Activated naive CD4-positive, alpha-beta T cell treated with anti-CD3 and anti-CD28 coated beads, Interleukin-2, amount 10 ng/mL, durations not matched to agents 7 days and 5 days (primary cell): ENCODE data around the gene RASIP1.
"Not testable (repeated sequence)": the region's sequence is repeated elsewhere in the genome, so short reads cannot be mapped to it uniquely, and the experiment has no call there.

Experiments
- CTCF ChIA-PET: fragments of 350-600 bp; sonication (Branson Sonifier 250); formaldehyde crosslinking; loops from one replicate; lab custom pipeline; 2021; ENCODE audit warnings: antibody characterized with exemption; lab: Charles Lee
- DNase-seq: peaks from one replicate; pipeline ENCODE4 v3.0.0-alpha.2; 2020
- H3K27ac Mint-ChIP-seq: one replicate; pipeline ENCODE4 v1.8.0; 2021; ENCODE audit warnings: mild to moderate bottlenecking, moderate library complexity, mixed read lengths
- H3K27me3 Mint-ChIP-seq: one replicate; pipeline ENCODE4 v1.8.0; 2021; ENCODE audit warnings: mild to moderate bottlenecking, mixed read lengths
- H3K36me3 Mint-ChIP-seq: one replicate; pipeline ENCODE4 v1.8.0; 2021; ENCODE audit warnings: mixed read lengths
- H3K4me1 Mint-ChIP-seq: one replicate; pipeline ENCODE4 v1.8.0; 2021; ENCODE audit warnings: mixed read lengths
- H3K4me3 Mint-ChIP-seq: one replicate; pipeline ENCODE4 v1.8.0; 2021; ENCODE audit warnings: mild to moderate bottlenecking, moderate library complexity, mixed read lengths
- H3K9me3 Mint-ChIP-seq: one replicate; pipeline ENCODE4 v1.8.0; 2021; ENCODE audit warnings: mixed read lengths

Gene RASIP1

DNA sequence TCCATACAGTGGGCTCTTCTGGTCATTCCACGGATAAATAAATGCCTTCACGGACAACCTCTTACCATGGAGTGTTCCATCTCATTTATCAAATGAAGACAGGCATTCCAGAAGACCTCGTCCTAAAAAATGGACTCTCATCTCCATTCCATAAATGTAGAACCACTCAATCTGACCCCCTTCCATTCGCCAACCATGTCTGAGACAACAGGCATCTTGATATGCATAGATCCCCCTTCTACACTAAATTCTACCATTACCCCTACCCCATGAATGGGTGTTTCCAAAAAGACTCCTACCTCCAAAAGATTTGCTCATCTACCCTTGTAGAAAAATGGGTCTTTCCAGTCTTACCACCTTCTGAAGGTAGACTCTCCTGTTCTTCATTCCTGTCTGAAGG, 9.0 kb downstream of the RASIP1 start:
- Mint-ChIP-seq H3K36me3 (peaks cover 18% of the 10 kb centered on the region), H3K4me1 (peaks cover 11% of the 10 kb centered on the region), H3K4me3 (no peak overlapping the region), H3K27ac (no peak overlapping the region), H3K27me3 (peaks cover 21% of the 10 kb centered on the region), H3K9me3 (peaks cover 16% of the 10 kb centered on the region)
- CTCF ChIA-PET, result no interaction called here
- DNase-seq, result no peak

- CTCF ChIA-PET, result no interaction called here
- no peak for DNase-seq
- peaks cover 21% of the 10 kb centered on the region for H3K27me3 Mint-ChIP-seq
- peaks cover 28% of the 10 kb centered on the region for H3K9me3 Mint-ChIP-seq
- no peak overlapping the region for H3K4me3 Mint-ChIP-seq
- peaks cover 31% of the 10 kb centered on the region for H3K36me3 Mint-ChIP-seq
- no peak overlapping the region for H3K27ac Mint-ChIP-seq
- H3K4me1 Mint-ChIP-seq, result peaks cover 30% of the 10 kb centered on the region
Observed at GRCh38 chr19:48728911-48729664, 11.3 kb downstream of the RASIP1 start.

DNA sequence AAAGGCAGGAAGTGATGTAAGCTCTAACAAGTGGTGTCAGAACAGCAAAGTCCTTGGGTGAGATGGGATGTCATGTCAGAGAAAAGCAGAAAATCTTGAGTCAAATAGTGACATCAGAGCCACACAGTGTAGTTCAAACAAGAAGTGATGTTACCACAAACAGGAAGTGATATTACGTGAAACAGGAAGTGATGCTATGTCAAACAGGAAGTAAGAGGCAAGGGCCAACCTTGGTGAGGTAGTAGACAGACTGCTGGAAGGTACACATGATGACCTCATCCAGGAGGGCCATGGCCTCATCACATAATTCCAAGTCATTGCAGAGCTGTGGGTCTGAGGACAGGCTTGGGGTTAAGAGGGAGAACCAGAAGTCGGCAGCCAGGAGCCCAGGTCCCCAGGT, 13.9 kb downstream of the RASIP1 start:
- DNase-seq, result peak; percentile 59
- Mint-ChIP-seq H3K4me3 (no peak overlapping the region), H3K4me1 (peaks cover 38% of the 10 kb centered on the region), H3K36me3 (peaks cover 31% of the 10 kb centered on the region), H3K9me3 (peaks cover 28% of the 10 kb centered on the region), H3K27ac (peak overlapping the region; percentile 88), H3K27me3 (peaks cover 8% of the 10 kb centered on the region)
- CTCF ChIA-PET, result interaction anchor here (0.6 to 2.0 kb wide), 3 partner anchors 13 to 1661 kb away, joined by 3 to 8 read pairs (median 3); partner anchors contain the start of gene RASIP1

DNA sequence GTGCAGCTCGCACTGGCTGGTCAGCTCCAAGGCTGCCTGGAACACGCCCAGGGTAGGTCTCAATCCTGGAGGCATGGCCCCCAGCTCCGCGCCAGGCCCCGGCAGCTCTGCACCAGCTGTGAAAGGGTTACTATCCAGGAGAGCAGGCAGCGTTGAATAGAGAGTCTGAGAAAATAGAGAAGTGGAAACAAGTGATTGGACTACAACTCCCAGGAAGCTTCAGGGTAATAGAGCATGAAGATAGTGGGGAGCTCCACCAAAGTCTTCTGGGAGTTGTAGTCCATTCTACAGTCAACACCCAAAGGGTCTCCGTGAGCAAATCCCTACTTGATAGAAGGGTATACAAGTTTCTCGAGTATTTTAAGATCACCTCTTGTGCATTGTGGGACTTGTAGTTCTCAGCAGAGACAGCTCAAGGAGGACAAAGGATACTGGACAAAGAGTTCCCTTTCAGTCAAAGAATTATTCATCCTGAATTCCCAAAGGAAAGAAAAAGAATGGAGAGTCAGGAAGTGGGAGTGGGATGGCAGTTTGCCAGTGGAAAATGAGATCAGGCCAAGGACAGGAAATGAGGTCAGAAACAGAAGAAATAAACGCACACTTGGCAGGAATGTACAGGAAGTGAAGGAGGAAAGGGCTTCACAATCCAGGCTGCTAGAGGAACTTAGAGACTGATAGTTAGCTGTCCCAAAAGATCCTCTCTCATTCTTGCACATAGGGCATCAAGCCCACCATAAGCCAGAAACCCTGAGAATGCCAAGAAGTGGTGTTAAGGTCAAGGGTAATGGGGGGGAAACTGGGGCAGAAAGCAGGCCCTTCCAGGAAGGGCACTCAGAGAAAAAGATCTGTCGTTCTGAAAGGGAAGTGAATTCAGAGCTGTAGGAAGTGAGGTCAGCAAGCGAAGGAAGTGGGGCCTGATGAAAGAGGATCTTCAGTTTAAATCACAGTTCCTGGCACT, 15.3 kb downstream of the RASIP1 start:
- peak overlapping the region; percentile 89 for H3K27ac Mint-ChIP-seq
- DNase-seq, result no peak
- peaks cover 52% of the 10 kb centered on the region for H3K4me1 Mint-ChIP-seq
- H3K9me3 Mint-ChIP-seq, result peaks cover 25% of the 10 kb centered on the region
- no peak overlapping the region for H3K4me3 Mint-ChIP-seq
- peaks cover 28% of the 10 kb centered on the region for H3K36me3 Mint-ChIP-seq
- CTCF ChIA-PET, result interaction anchor here (0.6 to 2.0 kb wide), 3 partner anchors 13 to 18 kb away, joined by 3 to 8 read pairs (median 4); partner anchors contain the start of gene RASIP1
- no peaks in the 10 kb centered on the region for H3K27me3 Mint-ChIP-seq

DNA sequence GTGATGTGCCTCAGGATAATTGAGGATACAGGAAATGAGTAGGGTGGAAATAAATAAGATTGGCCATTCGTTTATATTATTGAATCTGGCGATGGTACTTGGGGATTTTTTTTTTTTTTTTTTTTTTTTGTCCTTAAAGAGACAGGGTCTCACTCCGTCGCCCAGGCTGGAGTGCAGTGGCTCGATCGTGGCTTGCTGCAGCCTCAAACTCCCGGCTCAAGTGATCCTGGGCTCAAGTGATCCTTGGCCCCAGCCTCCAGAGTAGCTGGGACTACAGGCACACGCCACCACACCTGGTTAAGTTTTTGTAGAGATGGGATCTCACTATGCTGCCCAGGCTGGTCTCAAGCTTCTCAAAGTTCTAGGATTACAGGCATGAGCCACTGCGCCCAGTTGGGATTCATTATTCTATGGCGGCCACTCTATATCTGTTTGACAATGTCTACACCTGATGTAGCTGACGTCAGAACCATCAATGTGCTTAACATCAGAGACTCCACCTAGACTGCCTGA, 18.2 kb downstream of the RASIP1 start:
- H3K9me3 Mint-ChIP-seq, result peaks cover 18% of the 10 kb centered on the region
- no peak for DNase-seq
- H3K27ac Mint-ChIP-seq, result no peak overlapping the region
- peaks cover 21% of the 10 kb centered on the region for H3K36me3 Mint-ChIP-seq
- peaks cover 10% of the 10 kb centered on the region for H3K27me3 Mint-ChIP-seq
- CTCF ChIA-PET, result no interaction called here
- peak overlapping the region; percentile 26 for H3K4me3 Mint-ChIP-seq
- H3K4me1 Mint-ChIP-seq, result peaks cover 48% of the 10 kb centered on the region

DNA sequence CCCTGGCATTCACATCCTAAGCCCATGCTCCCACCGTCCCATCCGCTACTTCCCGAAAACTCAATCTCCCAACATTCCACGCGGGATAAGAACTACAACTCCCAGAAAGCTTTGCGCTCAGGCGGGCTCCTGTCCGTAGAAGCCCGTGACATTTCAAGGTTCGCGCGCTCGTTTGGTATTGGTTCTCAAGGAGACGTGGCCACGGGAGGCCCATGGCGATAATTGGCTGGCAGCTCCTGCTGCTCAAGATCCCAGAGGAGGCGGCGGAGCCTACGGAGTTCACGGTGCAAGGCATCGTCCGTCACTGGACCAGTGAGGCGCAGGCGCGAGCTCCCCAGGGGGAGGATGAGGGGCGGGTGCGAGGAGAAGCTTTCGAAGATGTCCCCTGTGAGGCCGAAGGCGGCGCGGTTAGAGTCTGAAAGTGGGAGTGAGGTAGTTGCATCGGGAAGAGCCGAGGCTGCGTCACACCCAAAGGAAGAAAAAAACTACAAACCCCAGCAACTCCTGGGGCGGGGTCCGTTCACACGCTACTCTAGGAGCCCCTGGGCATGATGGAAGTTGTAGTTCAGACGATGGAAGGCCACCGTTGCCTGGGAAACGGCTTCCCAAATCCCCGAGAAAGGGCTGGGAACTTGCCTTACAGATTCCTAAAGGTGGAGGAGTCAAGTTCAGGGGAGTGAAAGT, 19.7 kb downstream of the RASIP1 start:
- peaks cover 9% of the 10 kb centered on the region for H3K9me3 Mint-ChIP-seq
- H3K27me3 Mint-ChIP-seq, result peaks cover 12% of the 10 kb centered on the region
- CTCF ChIA-PET, result no interaction called here
- DNase-seq, result peak; percentile 96
- H3K4me3 Mint-ChIP-seq, result peak overlapping the region; percentile 96
- peaks cover 11% of the 10 kb centered on the region for H3K36me3 Mint-ChIP-seq
- peaks cover 37% of the 10 kb centered on the region for H3K4me1 Mint-ChIP-seq
- H3K27ac Mint-ChIP-seq, result peak overlapping the region; percentile 98

GRCh38 chr19:48720251-48720612, 20.2 kb downstream of the RASIP1 start:
- peak overlapping the region; percentile 98 for H3K27ac Mint-ChIP-seq
- peaks cover 6% of the 10 kb centered on the region for H3K36me3 Mint-ChIP-seq
- CTCF ChIA-PET, result no interaction called here
- peaks cover 15% of the 10 kb centered on the region for H3K27me3 Mint-ChIP-seq
- peaks cover 37% of the 10 kb centered on the region for H3K4me1 Mint-ChIP-seq
- H3K9me3 Mint-ChIP-seq, result peaks cover 5% of the 10 kb centered on the region
- DNase-seq, result no peak
- peak overlapping the region; percentile 96 for H3K4me3 Mint-ChIP-seq

- no peak for DNase-seq
- Mint-ChIP-seq H3K4me3 (peak within 1 kb of the TSS; percentile 96), H3K9me3 (no peaks in the 10 kb centered on the region), H3K27ac (peak within 1 kb of the TSS; percentile 98), H3K27me3 (peaks cover 15% of the 10 kb centered on the region), H3K36me3 (peaks cover 1% of the 10 kb centered on the region), H3K4me1 (peaks cover 36% of the 10 kb centered on the region)
- CTCF ChIA-PET, result no interaction called here
Observed at GRCh38 chr19:48719263-48720171, 20.9 kb downstream of the RASIP1 start, which contains the start of gene MAMSTR. TSS of gene MAMSTR (minus strand) at chr19:48719725. CDS start at chr19:48719031, 694 bp downstream.

- peaks cover 40% of the 10 kb centered on the region for H3K4me1 Mint-ChIP-seq
- H3K36me3 Mint-ChIP-seq, result peaks cover 1% of the 10 kb centered on the region
- no peak overlapping the region for H3K4me3 Mint-ChIP-seq
- peaks cover 15% of the 10 kb centered on the region for H3K27me3 Mint-ChIP-seq
- peak overlapping the region; percentile 55 for H3K27ac Mint-ChIP-seq
- no peak for DNase-seq
- H3K9me3 Mint-ChIP-seq, result no peaks in the 10 kb centered on the region
- CTCF ChIA-PET, result no interaction called here
Observed at GRCh38 chr19:48718711-48719231, 21.6 kb downstream of the RASIP1 start.

GRCh38 chr19:48718106-48718505, 22.3 kb downstream of the RASIP1 start:
- H3K36me3 Mint-ChIP-seq, DNase-seq, H3K4me3 Mint-ChIP-seq, H3K9me3 Mint-ChIP-seq, H3K27ac Mint-ChIP-seq: not testable (repeated sequence)
- CTCF ChIA-PET, result interaction anchor here (0.7 kb wide), 1 partner anchor 110 kb away, joined by 3 read pairs; no protein-coding TSS in a partner anchor
- Mint-ChIP-seq H3K4me1 (peaks cover 45% of the 10 kb centered on the region), H3K27me3 (peaks cover 15% of the 10 kb centered on the region)

- no peaks in the 10 kb centered on the region for H3K9me3 Mint-ChIP-seq
- H3K4me1 Mint-ChIP-seq, result peaks cover 42% of the 10 kb centered on the region
- H3K4me3 Mint-ChIP-seq, result no peak overlapping the region
- no peak for DNase-seq
- CTCF ChIA-PET, result no interaction called here
- H3K36me3 Mint-ChIP-seq, result peaks cover 4% of the 10 kb centered on the region
- H3K27me3 Mint-ChIP-seq, result peaks cover 15% of the 10 kb centered on the region
- no peak overlapping the region for H3K27ac Mint-ChIP-seq
Observed at GRCh38 chr19:48716562-48717291, 23.7 kb downstream of the RASIP1 start.

DNA sequence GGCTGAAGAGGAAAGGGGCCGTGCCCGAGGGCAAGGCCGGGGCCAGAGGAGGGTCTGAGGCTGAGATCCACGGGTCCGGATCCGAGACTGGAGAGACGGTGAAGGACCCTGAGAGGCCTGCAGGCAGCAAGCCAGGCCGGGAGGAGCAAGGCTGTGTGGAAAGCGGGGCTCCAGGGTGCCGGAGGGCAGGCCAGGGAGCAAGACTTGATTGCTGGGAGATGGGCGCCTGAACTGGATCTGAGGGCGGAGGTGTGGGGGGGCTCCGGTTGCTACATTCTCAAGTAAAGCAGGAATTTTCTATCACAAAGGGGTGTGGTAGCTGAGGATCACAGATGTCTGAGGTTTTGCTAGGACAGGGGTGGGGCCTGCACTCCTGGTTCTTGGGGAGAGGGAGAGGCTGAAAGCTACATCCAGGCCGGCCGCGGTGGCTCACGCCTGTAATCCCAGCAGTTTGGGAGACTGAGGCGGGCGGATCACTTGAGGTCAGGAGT, 24.7 kb downstream of the RASIP1 start:
- DNase-seq, result no peak
- Mint-ChIP-seq H3K27me3 (peaks cover 15% of the 10 kb centered on the region), H3K9me3 (peaks cover 7% of the 10 kb centered on the region), H3K4me1 (peaks cover 33% of the 10 kb centered on the region), H3K4me3 (peak overlapping the region; percentile 78), H3K27ac (peak overlapping the region; percentile 52), H3K36me3 (peaks cover 8% of the 10 kb centered on the region)
- CTCF ChIA-PET, result no interaction called here
